Fibroblast of pulmonary artery (primary cell): ENCODE data around the gene ZNF423.

ENCODE experiments used
- DNase-seq: peaks from one replicate; pipeline ENCODE4 v3.0.0-alpha.2; 2010; ENCODE audit warnings: low read depth
- H3K4me3 ChIP-seq: replicated peaks from 2 replicates; pipeline ENCODE4 v1.5.1; 2011; ENCODE audit warnings: low read depth, mild to moderate bottlenecking, control low read depth, low read length, moderate library complexity
- TF ChIP-seq, protein P1 (sequence below): IDR thresholded peaks from 2 replicates; pipeline ENCODE4 v1.5.1; 2011; ENCODE audit warnings: mild to moderate bottlenecking, control low read depth, low read length, inconsistent platforms; ENCODE audit errors: missing control alignments

Gene ZNF423

DNA sequence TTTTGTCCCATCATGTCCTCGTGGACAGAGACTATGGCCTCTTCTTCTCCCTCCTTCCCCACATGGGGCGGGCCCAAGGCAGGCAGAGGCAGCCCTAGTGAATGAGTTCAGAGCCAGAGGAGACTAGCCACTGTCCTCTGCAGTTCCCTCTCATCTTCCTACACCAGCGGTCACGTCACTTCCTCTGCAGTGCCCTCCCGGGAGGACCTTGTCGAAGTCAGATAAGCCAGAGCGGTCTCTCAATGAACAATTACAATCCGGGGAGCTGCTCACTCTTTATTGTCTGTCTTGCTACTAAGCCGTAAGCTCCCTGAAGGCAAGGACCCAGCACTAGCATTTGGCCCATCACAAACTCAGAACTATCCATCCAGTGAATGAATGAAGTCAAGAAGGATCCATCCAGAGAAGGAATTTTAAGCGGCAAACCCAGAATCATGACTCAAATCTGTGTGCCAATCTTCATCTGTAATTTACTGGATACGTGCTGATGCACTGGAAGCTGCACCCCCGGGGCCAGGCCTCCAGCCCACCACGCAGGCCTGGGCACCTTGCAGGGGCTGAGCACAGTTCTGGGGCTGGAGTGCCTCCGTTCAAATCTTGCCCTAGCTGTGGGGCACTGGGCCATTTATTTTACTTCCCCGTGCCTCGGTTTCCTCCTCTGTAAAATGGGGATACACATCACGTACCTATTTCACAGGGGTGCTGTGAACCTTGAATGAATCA, 18.1 kb downstream of the ZNF423 start:
- DNase-seq = no peak
- no peak overlapping the region for H3K4me3 ChIP-seq
- TF ChIP-seq, protein P1, sequence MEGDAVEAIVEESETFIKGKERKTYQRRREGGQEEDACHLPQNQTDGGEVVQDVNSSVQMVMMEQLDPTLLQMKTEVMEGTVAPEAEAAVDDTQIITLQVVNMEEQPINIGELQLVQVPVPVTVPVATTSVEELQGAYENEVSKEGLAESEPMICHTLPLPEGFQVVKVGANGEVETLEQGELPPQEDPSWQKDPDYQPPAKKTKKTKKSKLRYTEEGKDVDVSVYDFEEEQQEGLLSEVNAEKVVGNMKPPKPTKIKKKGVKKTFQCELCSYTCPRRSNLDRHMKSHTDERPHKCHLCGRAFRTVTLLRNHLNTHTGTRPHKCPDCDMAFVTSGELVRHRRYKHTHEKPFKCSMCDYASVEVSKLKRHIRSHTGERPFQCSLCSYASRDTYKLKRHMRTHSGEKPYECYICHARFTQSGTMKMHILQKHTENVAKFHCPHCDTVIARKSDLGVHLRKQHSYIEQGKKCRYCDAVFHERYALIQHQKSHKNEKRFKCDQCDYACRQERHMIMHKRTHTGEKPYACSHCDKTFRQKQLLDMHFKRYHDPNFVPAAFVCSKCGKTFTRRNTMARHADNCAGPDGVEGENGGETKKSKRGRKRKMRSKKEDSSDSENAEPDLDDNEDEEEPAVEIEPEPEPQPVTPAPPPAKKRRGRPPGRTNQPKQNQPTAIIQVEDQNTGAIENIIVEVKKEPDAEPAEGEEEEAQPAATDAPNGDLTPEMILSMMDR = no peak

DNA sequence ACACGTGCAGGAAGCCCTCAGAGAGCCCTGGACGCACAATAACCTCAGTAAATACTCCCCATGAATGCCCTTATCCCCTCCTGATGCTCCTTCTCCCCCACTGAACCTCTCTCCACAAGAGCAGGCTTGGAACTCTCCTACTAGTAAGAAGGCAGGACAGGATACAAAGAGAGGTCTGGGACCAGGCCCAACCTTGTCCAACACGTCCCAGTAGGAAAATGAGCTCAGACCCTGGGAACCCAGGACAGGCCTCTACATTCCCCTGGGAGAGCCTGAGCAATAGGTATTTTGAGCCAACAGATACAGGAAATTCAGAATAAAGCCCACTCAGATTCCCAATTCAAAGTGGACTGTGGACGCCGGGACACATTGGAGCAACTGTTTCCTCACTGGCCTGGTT, 19.2 kb downstream of the ZNF423 start:
- no peak overlapping the region for H3K4me3 ChIP-seq
- TF ChIP-seq, protein P1 = no peak
- DNase-seq = no peak

DNA sequence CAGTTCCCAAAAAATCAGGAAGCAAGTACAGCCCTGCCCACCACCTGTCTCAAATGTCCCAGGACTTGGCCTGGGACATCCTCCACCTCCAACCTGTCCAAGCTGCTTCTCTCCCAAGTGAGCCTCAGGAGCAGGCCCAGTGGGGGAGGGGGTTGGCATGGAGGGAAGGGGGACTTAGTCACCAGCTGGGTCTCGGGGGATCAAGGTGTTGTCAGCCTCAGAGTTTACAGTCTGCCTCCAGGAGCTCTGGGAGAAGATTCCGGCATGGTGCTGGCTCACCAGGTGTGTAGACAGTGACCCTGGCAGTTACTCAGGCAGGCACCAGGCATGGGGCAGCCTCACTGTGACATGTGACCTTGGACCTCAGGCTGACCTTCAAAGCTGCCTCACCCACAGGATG, 19.7 kb downstream of the ZNF423 start:
- no peak overlapping the region for H3K4me3 ChIP-seq
- TF ChIP-seq, protein P1 = no peak
- DNase-seq = no peak

DNA sequence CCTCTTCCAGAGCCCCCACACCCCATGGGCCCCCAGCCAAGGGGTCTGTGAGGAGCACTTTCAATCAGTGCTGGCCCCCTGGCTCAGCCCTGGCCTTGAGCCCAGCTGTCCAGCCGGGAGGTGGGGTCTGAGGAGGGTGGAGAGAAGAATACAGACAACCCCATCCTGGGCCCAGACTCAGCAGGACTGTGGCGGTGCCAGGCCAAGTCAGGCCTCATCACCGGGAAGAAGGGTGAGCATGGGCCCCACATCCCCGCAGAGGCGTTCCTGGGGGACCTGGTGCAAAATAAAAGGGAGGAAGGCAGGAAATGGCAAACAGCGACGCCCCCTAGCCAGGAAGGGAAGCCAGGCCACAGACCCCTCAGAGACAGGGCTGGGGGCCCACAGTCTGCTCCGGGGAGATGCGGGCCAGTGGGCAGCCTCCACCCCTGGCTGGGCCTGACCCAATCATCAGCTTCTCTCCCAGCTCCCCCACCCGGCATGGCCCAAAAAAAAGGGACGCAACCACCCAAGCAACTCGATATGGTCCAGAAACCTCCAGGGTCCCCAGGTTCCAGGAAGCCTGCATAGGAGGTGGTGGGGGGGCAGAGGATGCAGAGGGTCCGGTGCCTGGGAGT, 20.6 kb downstream of the ZNF423 start:
- H3K4me3 ChIP-seq = no peak overlapping the region
- DNase-seq = no peak
- TF ChIP-seq, protein P1 = no peak

DNA sequence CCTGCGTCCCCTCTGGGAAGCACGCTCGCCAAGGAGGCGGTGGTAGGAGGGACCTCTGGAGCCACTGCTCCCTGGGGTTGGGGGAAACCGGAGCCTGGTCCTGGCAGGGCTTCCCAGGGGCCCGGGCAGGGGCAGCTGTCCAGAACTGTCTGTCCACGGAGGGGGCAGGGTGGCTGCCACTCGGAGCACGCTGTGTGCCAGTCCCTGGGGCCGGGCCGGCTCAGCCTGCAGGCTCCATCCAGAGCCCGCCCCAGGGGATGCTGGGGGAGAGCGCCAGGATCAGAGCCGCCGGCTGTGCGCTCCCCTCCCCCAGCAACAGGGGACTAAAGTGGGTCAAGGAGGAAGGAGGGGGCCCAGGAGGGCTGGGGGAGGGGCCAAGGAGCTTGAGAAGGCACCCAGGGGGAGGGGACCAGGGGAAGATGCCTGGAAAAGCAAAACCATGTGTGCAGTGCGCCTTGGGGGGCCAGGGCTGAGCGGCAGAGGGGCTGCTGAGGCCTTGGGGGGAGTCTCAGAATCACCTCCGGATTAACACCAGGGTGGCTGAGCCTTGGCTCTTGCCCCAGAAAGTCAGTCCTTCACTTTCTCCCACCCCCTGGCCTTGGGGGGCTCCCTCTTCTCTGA, 21.3 kb downstream of the ZNF423 start:
- no peak overlapping the region for H3K4me3 ChIP-seq
- DNase-seq = no peak
- TF ChIP-seq, protein P1 = no peak

DNA sequence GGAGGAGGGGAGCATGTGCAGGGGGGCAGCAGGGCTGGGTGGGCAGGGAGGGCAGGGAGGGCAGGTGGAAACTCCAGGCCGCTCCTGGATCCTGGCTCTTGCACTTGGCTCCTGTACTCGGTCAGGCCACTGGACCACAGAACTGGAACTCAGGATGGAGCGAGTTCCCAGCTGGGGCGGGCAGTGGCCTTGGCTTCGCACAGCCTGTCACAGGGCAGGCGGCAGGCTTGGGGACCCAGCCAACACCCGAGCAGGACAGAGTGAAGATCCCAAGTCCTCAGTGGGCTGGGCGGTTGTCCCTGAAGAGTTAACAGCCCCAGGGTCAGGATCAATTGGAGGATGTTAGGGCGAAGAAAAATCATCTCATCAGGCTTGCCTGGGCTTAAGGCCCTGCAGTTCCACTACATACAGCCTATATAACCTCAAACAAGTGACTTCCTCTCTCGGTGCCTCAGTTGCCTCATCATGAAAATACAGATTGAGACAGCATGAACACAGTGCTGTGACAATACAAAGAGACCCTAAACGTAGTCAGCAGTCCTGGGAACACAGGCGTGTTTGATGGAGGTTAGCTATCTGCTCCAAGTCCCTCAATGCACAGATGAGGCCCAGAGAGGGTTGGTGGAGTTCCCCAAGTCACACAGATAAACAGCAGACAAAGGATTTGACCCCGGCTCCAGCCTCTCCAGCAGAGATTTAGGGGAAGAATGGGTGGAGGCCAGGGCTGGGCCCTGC, 21.9 kb downstream of the ZNF423 start:
- TF ChIP-seq, protein P1 = no peak
- no peak for DNase-seq
- H3K4me3 ChIP-seq = no peak overlapping the region
